SK-N-SH treated with all-trans-retinoic acid at 6 μM for 48 hours (cell line): ENCODE data around the gene GGACT.

Experiments
- ATAC-seq: fragments of 200-7000 bp; cut with Tn5 transposase; 3 replicates; pipeline ENCODE4 v1.9.1; 2020; ENCODE audit warnings: mild to moderate bottlenecking, moderate library complexity
- ARNTL ChIP-seq: fragments of 450-650 bp; formaldehyde crosslinking; IDR thresholded peaks from 2 replicates; pipeline ENCODE4 v1.5.0; 2020; ENCODE audit warnings: low read depth, mild to moderate bottlenecking, moderate library complexity, borderline replicate concordance
- CSDC2 ChIP-seq: fragments of 250-450 bp; sonication (Bioruptor Pico); IDR thresholded peaks from 2 replicates; pipeline ENCODE4 v1.5.0; 2020; ENCODE audit warnings: mild to moderate bottlenecking, moderate library complexity
- ESRRG ChIP-seq: fragments of 250-450 bp; sonication (Bioruptor Pico); IDR thresholded peaks from 2 replicates; pipeline ENCODE4 v1.6.1; 2021; ENCODE audit warnings: mild to moderate bottlenecking
- GLIS3 ChIP-seq: fragments of 250-450 bp; sonication (Bioruptor Pico); IDR thresholded peaks from 2 replicates; pipeline ENCODE4 v1.5.0; 2020; ENCODE audit warnings: mild to moderate bottlenecking, moderate library complexity
- ISL1 ChIP-seq: fragments of 250-450 bp; sonication (Bioruptor Pico); IDR thresholded peaks from 2 replicates; pipeline ENCODE4 v2.1.2; 2022; ENCODE audit warnings: mild to moderate bottlenecking, moderate library complexity
- OSR1 ChIP-seq: fragments of 250-450 bp; sonication (Bioruptor Pico); IDR thresholded peaks from 2 replicates; pipeline ENCODE4 v1.8.0; 2022; ENCODE audit warnings: moderate library complexity, mild to moderate bottlenecking, inconsistent platforms
- PPARA ChIP-seq: fragments of 250-450 bp; sonication (Bioruptor Pico); IDR thresholded peaks from 2 replicates; pipeline ENCODE4 v1.5.0; 2020; ENCODE audit warnings: mild to moderate bottlenecking, borderline replicate concordance
- RARB ChIP-seq: fragments of 250-450 bp; sonication (Bioruptor Pico); IDR thresholded peaks from 2 replicates; pipeline ENCODE4 v1.8.0; 2021; ENCODE audit warnings: mild to moderate bottlenecking, moderate library complexity
- SNAI2 ChIP-seq: fragments of 250-450 bp; sonication (Bioruptor Pico); IDR thresholded peaks from 2 replicates; pipeline ENCODE4 v1.5.0; 2020; ENCODE audit warnings: mild to moderate bottlenecking, moderate library complexity
- TCF4 ChIP-seq: fragments of 250-450 bp; sonication (Bioruptor Pico); IDR thresholded peaks from 2 replicates; pipeline ENCODE4 v1.8.0; 2021; ENCODE audit warnings: mild to moderate bottlenecking, moderate library complexity, borderline replicate concordance
- TOX ChIP-seq: fragments of 250-450 bp; sonication (Bioruptor Pico); IDR thresholded peaks from 2 replicates; pipeline ENCODE4 v1.8.0; 2021; ENCODE audit warnings: mild to moderate bottlenecking, moderate library complexity, borderline replicate concordance
- TSHZ2 ChIP-seq: fragments of 250-450 bp; sonication (Bioruptor Pico); IDR thresholded peaks from 2 replicates; pipeline ENCODE4 v1.5.0; 2020; ENCODE audit warnings: mild to moderate bottlenecking, moderate library complexity
- ZC3H10 ChIP-seq: fragments of 250-450 bp; sonication (Bioruptor Pico); IDR thresholded peaks from 2 replicates; pipeline ENCODE4 v1.5.1; 2021; ENCODE audit warnings: mild to moderate bottlenecking, moderate library complexity
- ZFP3 ChIP-seq: fragments of 250-450 bp; sonication (Bioruptor Pico); IDR thresholded peaks from 2 replicates; pipeline ENCODE4 v1.5.0; 2020; ENCODE audit warnings: mild to moderate bottlenecking, moderate library complexity
- ZFP30 ChIP-seq: fragments of 450-650 bp; formaldehyde crosslinking; IDR thresholded peaks from 2 replicates; pipeline ENCODE4 v1.5.0; 2022; ENCODE audit warnings: mild to moderate bottlenecking, moderate library complexity
- ZNF565 ChIP-seq: fragments of 450-650 bp; formaldehyde crosslinking; conservative IDR thresholded peaks from 2 replicates; pipeline ENCODE4 v1.5.0; 2020; ENCODE audit warnings: low read depth, mild to moderate bottlenecking, moderate library complexity
- ZNF70 ChIP-seq: fragments of 450-650 bp; formaldehyde crosslinking; IDR thresholded peaks from 2 replicates; pipeline ENCODE4 v1.5.0; 2020; ENCODE audit warnings: mild to moderate bottlenecking, moderate library complexity
- ZNF8 ChIP-seq: fragments of 450-650 bp; formaldehyde crosslinking; IDR thresholded peaks from 2 replicates; pipeline ENCODE4 v1.5.0; 2020; ENCODE audit warnings: mild to moderate bottlenecking, moderate library complexity
- TF ChIP-seq, protein P1 (sequence below): fragments of 250-450 bp; sonication (Bioruptor Pico); IDR thresholded peaks from 2 replicates; pipeline ENCODE4 v1.8.0; 2021; ENCODE audit warnings: low read depth, mild to moderate bottlenecking, moderate library complexity, borderline replicate concordance
- TF ChIP-seq, protein P2 (sequence below): fragments of 250-450 bp; sonication (Bioruptor Pico); IDR thresholded peaks from 2 replicates; pipeline ENCODE4 v1.5.1; 2021; ENCODE audit warnings: mild to moderate bottlenecking, moderate library complexity

The GGACT gene

GRCh38 chr13:100560498-100561157 lies 28.0 kb downstream of the GGACT start:
- no peak for TF ChIP-seq CSDC2 (CRISPR knock-in tag)
- no peak for TF ChIP-seq ZFP3 (CRISPR knock-in tag)
- TF ChIP-seq, protein P1, sequence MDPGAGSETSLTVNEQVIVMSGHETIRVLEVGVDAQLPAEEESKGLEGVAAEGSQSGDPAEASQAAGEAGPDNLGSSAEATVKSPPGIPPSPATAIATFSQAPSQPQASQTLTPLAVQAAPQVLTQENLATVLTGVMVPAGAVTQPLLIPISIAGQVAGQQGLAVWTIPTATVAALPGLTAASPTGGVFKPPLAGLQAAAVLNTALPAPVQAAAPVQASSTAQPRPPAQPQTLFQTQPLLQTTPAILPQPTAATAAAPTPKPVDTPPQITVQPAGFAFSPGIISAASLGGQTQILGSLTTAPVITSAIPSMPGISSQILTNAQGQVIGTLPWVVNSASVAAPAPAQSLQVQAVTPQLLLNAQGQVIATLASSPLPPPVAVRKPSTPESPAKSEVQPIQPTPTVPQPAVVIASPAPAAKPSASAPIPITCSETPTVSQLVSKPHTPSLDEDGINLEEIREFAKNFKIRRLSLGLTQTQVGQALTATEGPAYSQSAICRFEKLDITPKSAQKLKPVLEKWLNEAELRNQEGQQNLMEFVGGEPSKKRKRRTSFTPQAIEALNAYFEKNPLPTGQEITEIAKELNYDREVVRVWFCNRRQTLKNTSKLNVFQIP (CRISPR knock-in tag): no peak
- TF ChIP-seq TSHZ2 (CRISPR knock-in tag): no peak
- TF ChIP-seq OSR1 (CRISPR knock-in tag): no peak
- TF ChIP-seq, protein P2, sequence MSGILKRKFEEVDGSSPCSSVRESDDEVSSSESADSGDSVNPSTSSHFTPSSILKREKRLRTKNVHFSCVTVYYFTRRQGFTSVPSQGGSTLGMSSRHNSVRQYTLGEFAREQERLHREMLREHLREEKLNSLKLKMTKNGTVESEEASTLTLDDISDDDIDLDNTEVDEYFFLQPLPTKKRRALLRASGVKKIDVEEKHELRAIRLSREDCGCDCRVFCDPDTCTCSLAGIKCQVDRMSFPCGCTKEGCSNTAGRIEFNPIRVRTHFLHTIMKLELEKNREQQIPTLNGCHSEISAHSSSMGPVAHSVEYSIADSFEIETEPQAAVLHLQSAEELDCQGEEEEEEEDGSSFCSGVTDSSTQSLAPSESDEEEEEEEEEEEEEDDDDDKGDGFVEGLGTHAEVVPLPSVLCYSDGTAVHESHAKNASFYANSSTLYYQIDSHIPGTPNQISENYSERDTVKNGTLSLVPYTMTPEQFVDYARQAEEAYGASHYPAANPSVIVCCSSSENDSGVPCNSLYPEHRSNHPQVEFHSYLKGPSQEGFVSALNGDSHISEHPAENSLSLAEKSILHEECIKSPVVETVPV (CRISPR knock-in tag): no peak
- no peak for TF ChIP-seq ZNF8 (CRISPR knock-in tag)
- ATAC-seq: no peak

DNA sequence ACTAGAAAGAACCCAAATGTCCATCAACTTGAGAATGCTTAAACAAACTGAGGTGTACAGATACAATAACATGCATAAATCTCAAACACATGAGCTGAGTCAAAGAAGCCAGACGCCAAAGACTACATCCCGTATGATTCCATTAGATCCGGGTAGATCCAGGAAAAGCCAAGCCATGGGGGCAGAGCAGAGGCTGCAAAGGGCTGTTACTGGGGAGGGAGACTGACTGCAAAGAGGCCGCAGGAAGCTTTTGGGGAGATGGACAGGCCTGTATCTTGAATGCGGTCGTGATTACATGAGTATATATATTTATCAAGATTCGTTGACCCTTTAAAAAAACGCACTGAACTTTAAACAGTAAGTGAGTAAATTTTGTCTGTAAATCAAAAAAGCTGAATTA lies 28.7 kb downstream of the GGACT start:
- no peak for TF ChIP-seq ZNF565 (CRISPR knock-in tag)
- TF ChIP-seq, protein P1 (CRISPR knock-in tag): no peak
- no peak for TF ChIP-seq ZFP30 (CRISPR knock-in tag)
- TF ChIP-seq OSR1 (CRISPR knock-in tag): no peak
- TF ChIP-seq CSDC2 (CRISPR knock-in tag): no peak
- TF ChIP-seq ZNF70 (CRISPR knock-in tag): no peak
- TF ChIP-seq TCF4 (CRISPR knock-in tag): no peak
- TF ChIP-seq PPARA (CRISPR knock-in tag): no peak
- TF ChIP-seq TOX (CRISPR knock-in tag): no peak
- TF ChIP-seq ISL1 (CRISPR knock-in tag): no peak
- no peak for TF ChIP-seq SNAI2 (CRISPR knock-in tag)
- TF ChIP-seq ESRRG (CRISPR knock-in tag): no peak
- ATAC-seq: no peak

GRCh38 chr13:100552755-100553154 lies 35.8 kb downstream of the GGACT start:
- TF ChIP-seq ZC3H10 (CRISPR knock-in tag) (no peak), ZNF565 (CRISPR knock-in tag) (no peak), ARNTL (no peak)
- TF ChIP-seq, protein P1 (CRISPR knock-in tag): no peak

GRCh38 chr13:100549316-100549715 lies 39.3 kb downstream of the GGACT start:
- ATAC-seq: no peak
- TF ChIP-seq, protein P2 (CRISPR knock-in tag): no peak
- no peak for TF ChIP-seq TCF4 (CRISPR knock-in tag)
- TF ChIP-seq TSHZ2 (CRISPR knock-in tag): no peak
- no peak for TF ChIP-seq ZFP30 (CRISPR knock-in tag)
- no peak for TF ChIP-seq RARB (CRISPR knock-in tag)
- no peak for TF ChIP-seq ARNTL
- no peak for TF ChIP-seq ZFP3 (CRISPR knock-in tag)
- no peak for TF ChIP-seq GLIS3
- TF ChIP-seq SNAI2 (CRISPR knock-in tag): no peak
- TF ChIP-seq ZNF8 (CRISPR knock-in tag): no peak
- TF ChIP-seq CSDC2 (CRISPR knock-in tag): no peak
- TF ChIP-seq OSR1 (CRISPR knock-in tag): no peak
- TF ChIP-seq ISL1 (CRISPR knock-in tag): no peak

More at GRCh38 chr13:100552755-100553154, 35.8 kb downstream of the GGACT start:
- ATAC-seq: no peak
